Muscle layer of colon (tissue), 2 donors: ENCODE results near the gene HECTD4.

ENCODE experiments used
- H3K27ac ChIP-seq: one replicate; pipeline ENCODE4 v1.7.0; 2013; ENCODE audit warnings: low read depth, mild to moderate bottlenecking, low read length, moderate library complexity
- H3K27me3 ChIP-seq, 2 donors: one replicate each; pipeline ENCODE4 v1.7.0; 2013; ENCODE audit warnings: low read length in 2 of 2, mild to moderate bottlenecking in 2 of 2; ENCODE audit not compliant: insufficient read depth in 2 of 2, control insufficient read depth in 1 of 2
- H3K36me3 ChIP-seq: one replicate; pipeline ENCODE4 v1.7.0; 2013; ENCODE audit warnings: mild to moderate bottlenecking, low read length; ENCODE audit not compliant: insufficient read depth
- H3K4me1 ChIP-seq: one replicate; pipeline ENCODE4 v1.7.0; 2013; ENCODE audit warnings: mild to moderate bottlenecking, low read length; ENCODE audit not compliant: insufficient read depth
- H3K4me3 ChIP-seq, 2 donors: one replicate each; pipeline ENCODE4 v1.7.0; 2013; ENCODE audit warnings: low read length in 2 of 2, low read depth in 1 of 2, mild to moderate bottlenecking in 1 of 2, moderate library complexity in 1 of 2
- H3K9ac ChIP-seq: one replicate; pipeline ENCODE4 v1.7.0; 2013; ENCODE audit warnings: low read length
- H3K9me3 ChIP-seq: one replicate; pipeline ENCODE4 v1.7.0; 2013; ENCODE audit warnings: mild to moderate bottlenecking, low read length
- donor health status: abdominal sarcoma.
- donor health status: Adenocarcinoma of cecum.

HECTD4 gene

GRCh38 chr12:112134731-112135130 is 247.5 kb downstream of the HECTD4 start:
- Histone ChIP-seq H3K9ac (no peak overlapping the region), H3K36me3 (peaks cover 38% of the 10 kb centered on the region), H3K4me1 (peaks cover 33% of the 10 kb centered on the region), H3K9me3 (no peaks in the 10 kb centered on the region), H3K27ac (no peak overlapping the region), H3K4me3 (no peak overlapping the region), H3K27me3 (no peaks in the 10 kb centered on the region)

DNA sequence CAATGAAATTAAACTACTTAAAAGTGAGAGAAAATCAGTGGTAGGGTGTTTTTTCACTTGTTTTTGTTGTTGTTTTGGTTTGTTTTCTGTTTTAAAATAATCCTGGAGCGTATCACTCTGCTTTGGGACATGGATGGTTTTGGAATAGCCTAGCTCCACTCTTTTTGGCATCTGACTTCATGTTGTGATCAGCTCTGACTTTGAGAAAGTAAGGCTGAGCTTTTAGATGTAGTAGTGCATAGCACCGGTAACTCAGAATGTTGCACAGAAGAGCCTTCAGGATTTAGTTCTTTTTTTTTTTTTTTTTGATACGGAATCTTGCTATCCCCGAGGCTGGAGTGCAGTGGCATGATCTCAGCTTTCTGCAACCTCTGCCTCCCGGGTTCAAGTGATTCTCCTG is 248.8 kb downstream of the HECTD4 start:
- Histone ChIP-seq H3K4me3 (no peak overlapping the region), H3K36me3 (peaks cover 30% of the 10 kb centered on the region), H3K27me3 (no peaks in the 10 kb centered on the region), H3K4me1 (peaks cover 45% of the 10 kb centered on the region), H3K9me3 (no peaks in the 10 kb centered on the region), H3K27ac (no peak overlapping the region), H3K9ac (no peak overlapping the region)

GRCh38 chr12:112131686-112132085 is 250.5 kb downstream of the HECTD4 start:
- H3K36me3 ChIP-seq: peaks cover 23% of the 10 kb centered on the region
- H3K27me3 ChIP-seq: no peaks in the 10 kb centered on the region
- H3K9me3 ChIP-seq: no peaks in the 10 kb centered on the region
- H3K4me1 ChIP-seq: peaks cover 62% of the 10 kb centered on the region
- no peak overlapping the region for H3K9ac ChIP-seq
- no peak overlapping the region for H3K27ac ChIP-seq
- peak overlapping the region in 1 of 2 donors; percentile 29 for H3K4me3 ChIP-seq

DNA sequence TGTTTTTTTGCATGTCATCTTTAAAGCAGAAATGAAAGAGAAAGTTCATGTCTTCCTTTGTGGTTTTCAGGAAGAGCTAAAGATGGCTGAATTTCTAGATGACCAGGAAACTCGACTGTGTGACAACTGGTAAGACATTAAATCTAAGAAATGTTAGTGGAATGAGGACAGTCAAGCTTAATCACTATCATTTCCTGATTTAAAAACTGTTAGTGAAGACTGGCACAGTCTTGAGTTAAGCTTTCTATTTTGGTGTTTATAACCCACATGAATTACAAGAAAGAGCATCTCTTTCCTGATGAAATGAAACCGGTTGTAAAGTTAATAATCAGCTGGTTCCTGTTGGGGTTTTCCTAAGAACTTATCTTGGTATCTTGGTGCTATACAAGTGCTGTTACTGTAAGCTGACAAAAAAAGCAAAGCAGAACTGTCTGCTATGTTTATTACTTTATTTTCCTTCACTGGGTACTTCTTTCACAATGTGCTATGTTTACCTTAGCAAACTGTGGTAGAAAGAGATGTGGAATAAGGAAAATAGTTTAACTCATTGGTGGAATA is 251.7 kb downstream of the HECTD4 start:
- peaks cover 69% of the 10 kb centered on the region for H3K4me1 ChIP-seq
- H3K27ac ChIP-seq: peak overlapping the region; percentile 20
- no peaks in the 10 kb centered on the region for H3K9me3 ChIP-seq
- no peak overlapping the region for H3K9ac ChIP-seq
- H3K36me3 ChIP-seq: peaks cover 12% of the 10 kb centered on the region
- peak overlapping the region in 1 of 2 donors; percentile 6 for H3K4me3 ChIP-seq
- H3K27me3 ChIP-seq: no peaks in the 10 kb centered on the region

GRCh38 chr12:112126911-112127310 is 255.3 kb downstream of the HECTD4 start:
- Histone ChIP-seq H3K9ac (no peak overlapping the region), H3K9me3 (no peaks in the 10 kb centered on the region), H3K27ac (peak overlapping the region; percentile 85), H3K4me1 (peaks cover 74% of the 10 kb centered on the region), H3K4me3 (peak overlapping the region in 1 of 2 donors; percentile 84), H3K27me3 (no peaks in the 10 kb centered on the region), H3K36me3 (no peaks in the 10 kb centered on the region)

GRCh38 chr12:112126000-112126438 is 256.2 kb downstream of the HECTD4 start:
- Histone ChIP-seq H3K9me3 (no peaks in the 10 kb centered on the region), H3K36me3 (no peaks in the 10 kb centered on the region), H3K4me1 (peaks cover 70% of the 10 kb centered on the region), H3K27ac (peak overlapping the region; percentile 85), H3K4me3 (peak overlapping the region; percentile 66 to 84), H3K27me3 (no peaks in the 10 kb centered on the region), H3K9ac (peak overlapping the region; percentile 90)

GRCh38 chr12:112125250-112125999 is 256.8 kb downstream of the HECTD4 start, which contains the start of gene TRAFD1:
TSS of gene TRAFD1 (plus strand) at chr12:112125560. CDS start at chr12:112130523, 4,963 bp downstream.
- Histone ChIP-seq H3K9ac (peak within 1 kb of the TSS; percentile 90), H3K27ac (peak within 1 kb of the TSS; percentile 85), H3K4me1 (peaks cover 64% of the 10 kb centered on the region), H3K27me3 (no peaks in the 10 kb centered on the region), H3K36me3 (no peaks in the 10 kb centered on the region), H3K9me3 (no peaks in the 10 kb centered on the region), H3K4me3 (peak within 1 kb of the TSS; percentile 66 to 84)

DNA sequence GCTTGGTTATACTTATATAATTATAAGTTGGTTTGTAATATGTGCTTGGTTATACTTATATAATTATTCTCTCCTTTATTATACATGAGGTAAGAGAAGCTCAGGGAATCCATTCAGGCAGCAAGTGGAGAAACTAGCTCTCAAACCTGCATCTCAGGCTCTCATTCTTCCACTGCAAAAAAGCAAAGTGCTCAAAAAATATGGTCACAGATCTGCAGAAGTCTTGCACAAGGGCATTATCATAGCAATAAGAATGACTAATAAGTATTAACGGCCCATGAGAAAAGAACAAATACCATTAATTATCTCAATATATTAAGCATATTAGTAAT is 257.3 kb downstream of the HECTD4 start:
- Histone ChIP-seq H3K9ac (no peak overlapping the region), H3K27me3 (no peaks in the 10 kb centered on the region), H3K36me3 (no peaks in the 10 kb centered on the region), H3K27ac (no peak overlapping the region), H3K9me3 (no peaks in the 10 kb centered on the region), H3K4me1 (peaks cover 60% of the 10 kb centered on the region), H3K4me3 (no peak overlapping the region)

- H3K9me3 ChIP-seq: no peaks in the 10 kb centered on the region
- H3K4me3 ChIP-seq: no peak overlapping the region
- no peak overlapping the region for H3K9ac ChIP-seq
- peaks cover 43% of the 10 kb centered on the region for H3K4me1 ChIP-seq
- H3K36me3 ChIP-seq: no peaks in the 10 kb centered on the region
- H3K27ac ChIP-seq: peak overlapping the region; percentile 66
- H3K27me3 ChIP-seq: no peaks in the 10 kb centered on the region
These were observed 259.2 kb downstream of the HECTD4 start for GRCh38 chr12:112122823-112123690.

DNA sequence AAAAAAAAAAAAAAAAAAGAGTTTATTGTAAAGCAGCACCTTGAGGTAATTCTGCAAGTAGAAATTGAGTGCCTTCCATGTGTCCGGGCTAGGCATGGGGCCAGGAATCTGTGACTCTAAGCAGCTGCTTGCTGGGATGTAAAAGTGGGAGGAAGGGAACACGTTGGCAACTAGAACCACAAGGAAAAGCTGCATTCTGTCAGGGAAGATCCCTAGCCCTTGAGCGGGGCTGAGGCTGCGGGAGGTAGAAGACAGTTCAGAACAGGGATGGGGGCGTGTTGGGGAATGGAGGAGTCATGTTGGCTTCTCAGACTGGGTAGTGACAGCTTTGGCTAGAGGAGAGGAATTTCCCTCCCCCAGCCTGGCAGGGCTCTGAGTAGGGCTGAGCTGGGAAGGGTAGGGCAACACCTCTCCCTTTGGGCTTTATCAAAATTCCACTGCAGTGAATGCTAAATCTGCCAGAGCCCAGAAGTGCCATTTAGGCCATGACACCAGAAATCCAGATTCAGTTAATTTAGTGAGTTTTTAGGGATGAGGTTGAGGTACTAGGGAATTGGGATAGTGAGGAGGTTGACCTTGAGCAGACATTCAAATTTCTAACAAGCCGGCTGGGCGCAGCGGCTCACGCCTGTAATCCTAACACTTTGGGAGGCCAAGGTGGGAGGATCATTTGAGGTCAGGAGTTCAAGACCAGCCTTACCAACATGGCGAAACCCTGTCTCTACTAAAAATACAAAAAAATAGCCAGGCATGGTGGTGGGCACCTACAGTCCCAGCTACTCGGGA is 260.3 kb downstream of the HECTD4 start:
- Histone ChIP-seq H3K9me3 (no peaks in the 10 kb centered on the region), H3K4me3 (no peak overlapping the region), H3K27ac (peak overlapping the region; percentile 68), H3K27me3 (no peaks in the 10 kb centered on the region), H3K36me3 (no peaks in the 10 kb centered on the region), H3K9ac (no peak overlapping the region), H3K4me1 (peaks cover 35% of the 10 kb centered on the region)

GRCh38 chr12:112117685-112118084 is 264.5 kb downstream of the HECTD4 start:
- Histone ChIP-seq H3K36me3 (no peaks in the 10 kb centered on the region), H3K4me1 (peaks cover 22% of the 10 kb centered on the region), H3K9ac (no peak overlapping the region), H3K27me3 (no peaks in the 10 kb centered on the region), H3K9me3 (no peaks in the 10 kb centered on the region), H3K27ac (no peak overlapping the region), H3K4me3 (no peak overlapping the region)
